Cardiac septum (tissue), 1 donor: ENCODE measurements around the gene MYL6B. TPM values are rescaled to one million over a fixed set of nuclear protein-coding genes. Genes with fewer than 3 reads are reported as not detected.
"Not testable (repeated sequence)": the region's sequence is repeated elsewhere in the genome, so short reads cannot be mapped to it uniquely, and the experiment has no call there.

Source experiments
- DNase-seq: peaks from one replicate; pipeline ENCODE4 v3.0.0-alpha.2; 2020; ENCODE audit warnings: low spot score
- intact Hi-C: fragments of 100-400 bp; cut with DNase I; formaldehyde crosslinking; loops from one replicate; pipeline ENCODE4 v1.14.0; 2022
- total RNA-seq: library from RNA; stranded (reverse); fragmentation: NEBNext Ultra II Directional; extraction: Animal tissue kit (Norgen Biotek cat#: 25700); gene quantifications from one replicate; pipeline ENCODE4 v1.2.1, GENCODE V29; 2021
- donor health status: DM: no; HTN: no; CAD: no.

The MYL6B gene
- total RNA-seq, 1 donor from 2014 or later, result 37.6 TPM

DNA sequence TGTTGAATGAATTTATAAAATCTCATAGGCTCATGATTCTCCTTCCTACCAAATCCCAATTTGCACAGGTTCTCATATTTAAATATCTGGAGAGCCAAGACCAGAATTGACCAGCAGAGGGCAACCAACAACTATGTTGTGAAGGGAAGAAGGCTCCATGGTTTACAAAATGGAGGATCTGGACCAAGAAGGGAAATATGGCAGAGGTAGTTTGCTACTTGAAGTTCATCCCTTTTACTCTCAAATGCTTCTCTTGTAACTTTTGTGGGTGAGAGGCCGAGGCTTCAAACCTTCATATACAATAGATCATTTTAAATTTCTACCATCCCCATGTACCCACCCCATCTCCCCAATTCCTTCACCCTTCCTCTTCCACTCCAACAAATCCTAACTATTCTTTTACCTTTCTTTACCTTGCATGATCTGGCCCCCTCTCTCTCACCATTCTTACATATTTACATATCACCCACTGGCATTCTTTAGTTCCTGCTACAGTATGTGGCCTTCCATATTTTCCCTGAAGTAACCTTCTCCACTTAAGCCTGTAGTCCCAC, 40.7 kb downstream of the MYL6B start:
- DNase-seq, result no peak
- intact Hi-C loops, result loop anchor here (1.0 to 5.0 kb wide), 2 partner anchors 31 to 274 kb away; partner anchors contain the start of genes NABP2 and SPRYD4

- intact Hi-C loops, DNase-seq: not testable (repeated sequence)
Measured at GRCh38 chr12:56196818-56197550, 44.6 kb downstream of the MYL6B start.

- no peak for DNase-seq
- intact Hi-C loops, result no loop called here
Measured at GRCh38 chr12:56197921-56198635, 45.7 kb downstream of the MYL6B start.

DNA sequence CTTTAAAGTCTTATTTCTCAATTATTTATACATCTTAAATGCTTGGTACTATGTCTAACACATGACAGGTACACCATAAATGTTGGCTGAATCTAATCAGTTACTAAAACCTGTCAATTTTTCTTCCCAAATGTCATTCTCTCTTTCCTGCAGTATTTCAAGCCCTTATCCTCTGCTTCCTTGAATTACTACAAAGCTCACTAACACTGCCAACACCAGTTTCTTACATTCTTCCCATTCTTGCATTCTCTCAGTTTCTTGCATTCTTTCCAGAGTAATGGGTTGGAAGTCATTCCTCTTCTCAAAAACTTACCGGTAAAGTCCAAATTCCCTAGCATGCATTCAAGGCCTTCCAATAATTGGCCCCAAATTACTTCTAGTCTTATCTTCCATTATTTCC, 46.4 kb downstream of the MYL6B start:
- intact Hi-C loops, result no loop called here
- no peak for DNase-seq

GRCh38 chr12:56202366-56202765, 50.0 kb downstream of the MYL6B start:
- no peak for DNase-seq
- intact Hi-C loops, result no loop called here

GRCh38 chr12:56202838-56203237, 50.5 kb downstream of the MYL6B start:
- intact Hi-C loops, result no loop called here
- no peak for DNase-seq

DNA sequence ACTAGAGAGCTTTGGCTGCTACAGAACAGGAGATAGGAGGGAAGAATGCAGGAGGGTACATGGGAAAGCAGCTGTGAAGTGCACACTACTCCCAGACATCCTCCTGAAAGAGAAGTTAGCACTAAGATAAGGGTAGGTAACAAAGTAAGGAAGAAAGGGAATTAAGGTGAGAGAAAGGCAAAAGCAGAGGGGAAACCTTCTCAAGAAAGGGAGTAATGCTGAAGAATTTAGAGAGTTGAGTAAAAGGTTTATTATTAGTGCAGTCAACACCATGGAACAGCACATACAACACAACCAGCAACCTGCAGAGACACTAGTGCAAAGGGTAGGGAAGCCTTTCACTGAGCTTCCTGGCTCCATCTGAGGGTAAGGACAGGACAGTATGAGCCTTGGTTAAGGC, 51.9 kb downstream of the MYL6B start:
- intact Hi-C loops, result no loop called here
- no peak for DNase-seq

GRCh38 chr12:56205445-56205844, 53.1 kb downstream of the MYL6B start:
- DNase-seq, result no peak
- intact Hi-C loops, result no loop called here

DNA sequence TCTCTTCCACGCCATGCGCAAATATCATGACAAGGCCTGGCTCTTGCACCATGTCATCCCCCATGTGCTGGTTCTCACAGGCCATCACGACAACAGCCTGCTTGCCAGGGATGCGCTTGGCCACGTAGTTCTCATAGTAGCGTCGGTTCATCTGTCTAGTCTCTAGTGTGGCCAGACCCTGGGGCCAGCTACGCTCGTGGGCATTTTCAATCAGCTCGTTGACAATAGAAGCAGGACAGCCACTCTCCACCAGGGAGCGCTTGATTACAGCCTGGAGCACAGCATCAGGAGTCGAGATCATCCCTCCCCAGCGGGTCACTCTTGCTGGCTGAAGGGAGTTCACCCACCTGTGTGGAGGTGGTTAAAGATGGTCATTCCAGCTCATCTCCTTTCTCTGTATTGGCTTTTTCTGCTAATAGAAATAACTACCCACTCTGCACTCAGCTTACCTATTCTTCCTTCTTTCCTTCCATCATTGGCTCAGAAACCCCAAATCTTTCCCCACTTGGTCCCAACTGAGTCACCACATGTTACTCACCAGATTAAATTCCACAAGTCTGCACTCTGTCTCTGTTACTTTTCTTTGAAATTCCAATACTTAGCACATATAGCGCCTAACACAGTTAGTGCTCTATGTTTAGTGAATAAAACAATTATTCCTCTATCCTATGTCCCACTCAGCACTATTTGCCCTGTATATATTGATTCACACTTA, 54.2 kb downstream of the MYL6B start:
- no peak for DNase-seq
- intact Hi-C loops, result no loop called here

Other genes with a start within 250 kb of the MYL6B start
- 13.5 TPM for gene PYM1, start 224.7 kb upstream of the MYL6B start, total RNA-seq
- gene DGKA, start 221.4 kb upstream of the MYL6B start, total RNA-seq, result 9.7 TPM
- gene PMEL, start 186.5 kb upstream of the MYL6B start, total RNA-seq, result 0.75 TPM
- 9.1 TPM for gene CDK2, start 185.8 kb upstream of the MYL6B start, total RNA-seq
- 108 TPM for gene RAB5B, start 178.5 kb upstream of the MYL6B start, total RNA-seq
- 25.0 TPM for gene SUOX, start 155.3 kb upstream of the MYL6B start, total RNA-seq
- 8.4 TPM for gene IKZF4, start 131.5 kb upstream of the MYL6B start, total RNA-seq
- gene RPS26, start 110.7 kb upstream of the MYL6B start, total RNA-seq, result 39.5 TPM
- gene ERBB3, start 72.4 kb upstream of the MYL6B start, total RNA-seq, result 1.5 TPM
- 61.6 TPM for gene PA2G4, start 48.0 kb upstream of the MYL6B start, total RNA-seq
- 1,517 TPM for gene RPL41, start 36.0 kb upstream of the MYL6B start, total RNA-seq
- 6.0 TPM for gene ZC3H10, start 34.3 kb upstream of the MYL6B start, total RNA-seq
- gene ESYT1, start 24.3 kb upstream of the MYL6B start, total RNA-seq, result 36.2 TPM
- 792 TPM for gene MYL6, start 5.8 kb downstream of the MYL6B start, total RNA-seq
- gene SMARCC2, start 36.9 kb downstream of the MYL6B start, total RNA-seq, result 71.5 TPM
- 40.7 TPM for gene RNF41, start 69.3 kb downstream of the MYL6B start, total RNA-seq
- 19.6 TPM for gene NABP2, start 71.8 kb downstream of the MYL6B start, total RNA-seq
- gene SLC39A5, start 77.5 kb downstream of the MYL6B start, total RNA-seq, result not detected
- 28.8 TPM for gene ANKRD52, start 105.8 kb downstream of the MYL6B start, total RNA-seq
- gene COQ10A, start 114.4 kb downstream of the MYL6B start, total RNA-seq, result 86.8 TPM
- 570 TPM for gene CS, start 147.7 kb downstream of the MYL6B start, total RNA-seq
- gene CNPY2, start 163.4 kb downstream of the MYL6B start, total RNA-seq, result 38.0 TPM
- 46.3 TPM for gene PAN2, start 181.4 kb downstream of the MYL6B start, total RNA-seq
- not detected for gene IL23A, start 186.3 kb downstream of the MYL6B start, total RNA-seq
- gene STAT2, start 207.5 kb downstream of the MYL6B start, total RNA-seq, result 41.1 TPM
- not detected for gene APOF, start 210.3 kb downstream of the MYL6B start, total RNA-seq